NCI-H1092 treated with DMSO at 0.1 percent for 48 hours (cell line): Measurements from ENCODE around the gene SIN3B.

Experiments
- DNase-seq: peaks from one replicate; lab custom pipeline; 2025; lab: John Stamatoyannopoulos, UW

The SIN3B gene

GRCh38 chr19:16889366-16889882 is 60.2 kb downstream of the SIN3B start:
- DNase-seq = peak; percentile 33

GRCh38 chr19:16889883-16890460 is 60.8 kb downstream of the SIN3B start:
- DNase-seq = no peak

- no peak for DNase-seq
Measured at GRCh38 chr19:16890461-16891184, 61.4 kb downstream of the SIN3B start.

- no peak for DNase-seq
Measured at GRCh38 chr19:16891696-16892382, 62.6 kb downstream of the SIN3B start.

- DNase-seq = no peak
Measured at GRCh38 chr19:16892436-16892835, 63.2 kb downstream of the SIN3B start.

GRCh38 chr19:16892868-16893685 is 63.9 kb downstream of the SIN3B start:
- DNase-seq = no peak

GRCh38 chr19:16893686-16893989 is 64.4 kb downstream of the SIN3B start:
- DNase-seq = no peak

GRCh38 chr19:16894080-16894479 is 64.9 kb downstream of the SIN3B start:
- no peak for DNase-seq

GRCh38 chr19:16895467-16896145 is 66.4 kb downstream of the SIN3B start:
- no peak for DNase-seq

GRCh38 chr19:16896146-16897028 is 67.2 kb downstream of the SIN3B start:
- no peak for DNase-seq

- peak; percentile 71 for DNase-seq
Measured at GRCh38 chr19:16897029-16897855, 68.0 kb downstream of the SIN3B start.

GRCh38 chr19:16897856-16898161 is 68.6 kb downstream of the SIN3B start:
- DNase-seq = no peak

GRCh38 chr19:16898361-16899015 is 69.3 kb downstream of the SIN3B start:
- DNase-seq = no peak

- DNase-seq = no peak
Measured at GRCh38 chr19:16899566-16900075, 70.4 kb downstream of the SIN3B start.

GRCh38 chr19:16901491-16902175 is 72.4 kb downstream of the SIN3B start:
- no peak for DNase-seq

GRCh38 chr19:16902545-16902944 is 73.3 kb downstream of the SIN3B start:
- DNase-seq = no peak

GRCh38 chr19:16903347-16903746 is 74.1 kb downstream of the SIN3B start:
- no peak for DNase-seq

GRCh38 chr19:16904599-16904998 is 75.4 kb downstream of the SIN3B start:
- no peak for DNase-seq

- DNase-seq = no peak
Measured at GRCh38 chr19:16908759-16909158, 79.6 kb downstream of the SIN3B start.
